ENCODE data around the gene SLC1A2. TPM values are rescaled to one million over a fixed set of nuclear protein-coding genes. Genes with fewer than 3 reads are reported as not detected.

SLC1A2 gene
- total RNA-seq, 4 donors from 2014 or later = 0.22 to 0.60 (median 0.41) TPM

DNA sequence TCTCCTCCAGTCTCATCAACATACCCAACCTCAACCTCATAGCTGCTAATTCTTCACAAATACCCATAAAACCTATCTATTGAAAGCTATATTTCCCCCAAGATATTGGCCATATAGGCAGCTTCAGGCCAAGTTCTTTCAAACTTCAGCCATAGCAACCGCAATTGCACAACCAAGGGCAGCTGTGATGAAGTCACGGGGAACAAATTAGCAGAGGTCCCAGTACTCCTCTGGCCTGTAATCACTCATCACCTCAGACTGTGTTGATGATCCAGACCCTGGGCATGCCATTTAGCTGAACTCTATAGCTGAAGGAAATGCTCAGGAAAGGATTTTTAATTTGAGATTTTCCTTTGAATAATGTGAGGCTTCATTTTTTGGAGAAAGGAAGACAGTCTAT, 84.1 kb downstream of the SLC1A2 start:
- 95 to 100% methylated on average over 2 of the region's 2 CpGs for WGBS, 2 donors
- H3K36me3 ChIP-seq = no peaks in the 10 kb centered on the region
- no peaks in the 10 kb centered on the region for H3K27me3 ChIP-seq
- H3K4me1 ChIP-seq = peaks cover 0 to 5% (median 0%) of the 10 kb centered on the region in 4 donors
- H3K27ac ChIP-seq = no peak overlapping the region
- no peak for DNase-seq (ENCODE audit: low spot score in 2 of 2)
- no peak overlapping the region for H3K4me3 ChIP-seq
- H3K9me3 ChIP-seq = no peaks in the 10 kb centered on the region
- TF ChIP-seq, protein P1, sequence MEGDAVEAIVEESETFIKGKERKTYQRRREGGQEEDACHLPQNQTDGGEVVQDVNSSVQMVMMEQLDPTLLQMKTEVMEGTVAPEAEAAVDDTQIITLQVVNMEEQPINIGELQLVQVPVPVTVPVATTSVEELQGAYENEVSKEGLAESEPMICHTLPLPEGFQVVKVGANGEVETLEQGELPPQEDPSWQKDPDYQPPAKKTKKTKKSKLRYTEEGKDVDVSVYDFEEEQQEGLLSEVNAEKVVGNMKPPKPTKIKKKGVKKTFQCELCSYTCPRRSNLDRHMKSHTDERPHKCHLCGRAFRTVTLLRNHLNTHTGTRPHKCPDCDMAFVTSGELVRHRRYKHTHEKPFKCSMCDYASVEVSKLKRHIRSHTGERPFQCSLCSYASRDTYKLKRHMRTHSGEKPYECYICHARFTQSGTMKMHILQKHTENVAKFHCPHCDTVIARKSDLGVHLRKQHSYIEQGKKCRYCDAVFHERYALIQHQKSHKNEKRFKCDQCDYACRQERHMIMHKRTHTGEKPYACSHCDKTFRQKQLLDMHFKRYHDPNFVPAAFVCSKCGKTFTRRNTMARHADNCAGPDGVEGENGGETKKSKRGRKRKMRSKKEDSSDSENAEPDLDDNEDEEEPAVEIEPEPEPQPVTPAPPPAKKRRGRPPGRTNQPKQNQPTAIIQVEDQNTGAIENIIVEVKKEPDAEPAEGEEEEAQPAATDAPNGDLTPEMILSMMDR (IDR thresholded peaks at IDR 0.05) = no peak
- no peak for TF ChIP-seq EP300 (IDR thresholded peaks at IDR 0.05)
- no peak for TF ChIP-seq POLR2A (IDR thresholded peaks at IDR 0.05)

DNA sequence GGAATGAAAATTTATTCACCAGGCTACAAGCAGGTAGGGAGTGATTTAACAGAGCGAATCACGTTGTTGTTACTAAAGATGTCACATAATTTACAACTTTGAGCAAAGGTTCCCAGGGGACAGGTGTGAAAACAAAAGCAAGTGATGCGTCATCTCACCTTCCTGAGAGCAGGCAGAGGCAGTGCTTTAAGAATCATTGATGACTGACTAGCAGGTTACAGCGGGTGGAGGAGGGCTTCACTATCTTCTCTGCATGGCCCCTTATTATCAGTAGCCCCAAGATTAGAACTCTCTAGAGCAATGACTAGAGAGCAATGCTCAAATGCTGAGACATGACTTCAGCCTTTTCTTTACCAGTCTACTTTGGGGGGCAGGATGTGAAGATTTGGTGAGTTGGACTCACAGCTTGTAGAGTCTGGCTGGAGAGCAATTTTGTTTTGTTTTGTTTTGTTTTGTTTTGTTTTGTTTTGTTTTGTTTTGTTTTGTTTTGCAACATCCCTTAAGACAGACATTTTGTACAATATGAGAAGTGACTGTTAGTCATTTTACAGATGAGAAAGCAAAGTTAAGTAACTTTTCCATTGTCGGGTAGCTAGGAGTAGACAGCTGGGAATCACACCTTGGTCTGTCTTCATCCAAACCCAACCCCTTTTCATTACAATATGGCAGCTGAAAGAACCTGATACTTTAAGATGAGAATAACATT, 84.8 kb downstream of the SLC1A2 start:
- Histone ChIP-seq H3K27ac (no peak overlapping the region), H3K4me1 (peaks cover 0 to 5% (median 0%) of the 10 kb centered on the region in 4 donors), H3K9me3 (no peaks in the 10 kb centered on the region), H3K27me3 (no peaks in the 10 kb centered on the region), H3K36me3 (no peaks in the 10 kb centered on the region), H3K4me3 (no peak overlapping the region)
- DNase-seq (ENCODE audit: low spot score in 2 of 2) = no peak
- 88 to 90% methylated on average over 5 of the region's 5 CpGs for WGBS, 2 donors
- TF ChIP-seq, protein P1 (IDR thresholded peaks at IDR 0.05) = no peak
- TF ChIP-seq EP300 (IDR thresholded peaks at IDR 0.05) = no peak
- TF ChIP-seq POLR2A (IDR thresholded peaks at IDR 0.05) = no peak

DNA sequence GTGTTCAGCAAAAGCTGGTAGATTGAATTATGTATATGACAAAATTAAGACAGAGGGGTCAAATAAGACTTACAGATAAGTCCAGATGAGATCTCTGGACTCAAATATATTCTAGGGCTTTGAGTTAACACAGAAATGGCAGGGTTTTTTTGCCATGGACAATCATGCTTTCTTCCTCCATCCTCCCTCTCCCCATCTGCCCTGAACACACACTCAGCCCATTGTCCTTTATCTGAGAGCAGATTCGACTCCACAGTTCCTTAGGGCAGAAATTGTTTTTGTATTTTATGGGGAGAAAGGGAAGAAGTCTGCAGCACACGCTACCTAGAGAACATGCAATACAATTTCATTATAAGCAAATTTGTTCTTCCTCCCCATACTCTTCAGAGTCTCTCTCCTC, 86.8 kb downstream of the SLC1A2 start:
- 40 to 49% methylated on average over 2 of the region's 2 CpGs for WGBS, 2 donors
- H3K9me3 ChIP-seq = no peaks in the 10 kb centered on the region
- no peaks in the 10 kb centered on the region for H3K36me3 ChIP-seq
- TF ChIP-seq EP300 (IDR thresholded peaks at IDR 0.05) = no peak
- no peak overlapping the region for H3K4me3 ChIP-seq
- DNase-seq (ENCODE audit: low spot score in 2 of 2) = no peak
- no peaks in the 10 kb centered on the region for H3K27me3 ChIP-seq
- H3K27ac ChIP-seq = no peak overlapping the region
- H3K4me1 ChIP-seq = peaks cover 0 to 5% (median 0%) of the 10 kb centered on the region in 4 donors

DNA sequence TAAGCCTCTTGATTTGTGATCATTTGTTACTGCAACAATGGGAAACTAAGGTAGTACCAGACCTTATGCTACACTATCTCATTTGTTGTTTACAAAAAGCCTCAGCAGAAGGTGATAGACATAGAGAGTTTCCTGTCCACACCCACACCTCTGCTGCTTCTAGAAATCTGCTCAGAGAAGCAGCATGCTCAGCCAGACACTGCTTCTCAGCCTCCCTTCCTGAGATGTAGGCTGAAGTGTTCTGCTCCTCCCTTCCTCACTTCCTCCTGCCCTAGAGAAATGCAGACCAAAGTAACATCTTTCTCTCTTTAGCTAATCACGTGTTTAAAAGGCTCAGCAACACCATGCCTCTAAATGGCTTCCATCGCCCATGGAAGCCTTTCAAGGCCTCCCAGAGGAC, 88.4 kb downstream of the SLC1A2 start:
- no peak for DNase-seq (ENCODE audit: low spot score in 2 of 2)
- Histone ChIP-seq H3K27ac (peak overlapping the region in 1 of 4 donors; percentile 8), H3K4me3 (no peak overlapping the region), H3K27me3 (no peaks in the 10 kb centered on the region), H3K9me3 (no peaks in the 10 kb centered on the region), H3K4me1 (peaks cover 0 to 5% (median 0%) of the 10 kb centered on the region in 4 donors), H3K36me3 (no peaks in the 10 kb centered on the region)
- TF ChIP-seq, protein P1 (IDR thresholded peaks at IDR 0.05) = no peak
- no peak for TF ChIP-seq POLR2A (IDR thresholded peaks at IDR 0.05)
- no peak for TF ChIP-seq EP300 (IDR thresholded peaks at IDR 0.05)
- WGBS, 2 donors = 60 to 67% methylated on average over 2 of the region's 2 CpGs

DNA sequence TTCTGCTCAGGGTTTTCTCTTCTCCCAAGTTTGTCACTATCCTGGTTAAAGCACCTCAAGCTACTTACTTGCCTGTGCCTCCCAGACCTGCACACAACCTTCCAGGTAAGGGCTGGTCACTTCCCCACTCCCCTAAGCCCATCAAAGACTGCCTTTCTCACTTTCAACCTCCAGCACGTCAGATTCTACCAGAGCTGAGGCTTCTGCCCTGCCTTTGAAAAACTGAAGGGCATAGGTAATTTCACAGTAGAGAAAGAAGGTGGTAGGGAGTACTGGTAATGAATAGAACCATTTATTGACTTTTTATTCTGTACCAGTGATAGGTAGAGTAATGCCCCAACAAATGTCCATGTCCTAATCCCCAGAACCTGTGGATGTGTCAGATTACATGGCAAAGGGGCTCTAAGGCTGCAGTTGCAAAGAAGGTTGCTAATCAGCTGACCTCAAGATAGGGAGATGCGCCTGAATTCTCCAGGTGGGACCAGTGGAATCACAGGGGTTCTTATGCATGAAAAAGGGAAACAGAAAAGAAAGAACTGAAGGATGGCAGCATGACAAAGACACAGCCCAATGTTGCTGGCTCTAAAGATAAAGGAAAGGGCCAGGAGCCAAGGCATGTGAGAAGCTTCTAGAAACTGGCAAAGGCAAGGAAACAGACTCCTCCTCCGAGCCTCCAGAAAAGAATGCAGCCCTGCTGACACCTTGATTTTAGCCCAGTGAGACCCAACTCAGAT, 89.0 kb downstream of the SLC1A2 start:
- peaks cover 0 to 5% (median 0%) of the 10 kb centered on the region in 4 donors for H3K4me1 ChIP-seq
- H3K9me3 ChIP-seq = no peaks in the 10 kb centered on the region
- H3K27ac ChIP-seq = no peak overlapping the region
- H3K27me3 ChIP-seq = no peaks in the 10 kb centered on the region
- TF ChIP-seq POLR2A (IDR thresholded peaks at IDR 0.05) = no peak
- TF ChIP-seq, protein P1 (IDR thresholded peaks at IDR 0.05) = no peak
- no peak for TF ChIP-seq EP300 (IDR thresholded peaks at IDR 0.05)
- DNase-seq (ENCODE audit: low spot score in 2 of 2) = no peak
- no peak overlapping the region for H3K4me3 ChIP-seq
- 82 to 91% methylated on average over 3 of the region's 3 CpGs for WGBS, 2 donors
- no peaks in the 10 kb centered on the region for H3K36me3 ChIP-seq
